Neural crest cell (in vitro differentiated cells): Measurements from ENCODE around the gene PSMD14. TPM values are rescaled to one million over a fixed set of nuclear protein-coding genes. Genes with fewer than 3 reads are reported as not detected.
"Not testable (repeated sequence)": the region's sequence is repeated elsewhere in the genome, so short reads cannot be mapped to it uniquely, and the experiment has no call there.

ENCODE experiments used
- DNase-seq: peaks from one replicate; pipeline ENCODE4 v3.0.0; 2021; ENCODE audit warnings: low read depth, mixed read lengths, low spot score
- H3K27ac Mint-ChIP-seq: one replicate; pipeline ENCODE4 v1.8.0; 2021; ENCODE audit warnings: mild to moderate bottlenecking, mixed read lengths; ENCODE audit not compliant: unreplicated experiment
- H3K27me3 Mint-ChIP-seq: 2 replicates; pipeline ENCODE4 v1.8.0; 2021; ENCODE audit warnings: low read depth, mild to moderate bottlenecking, mixed read lengths
- H3K36me3 Mint-ChIP-seq: 2 replicates; pipeline ENCODE4 v1.8.0; 2021; ENCODE audit warnings: low read depth, mild to moderate bottlenecking, mixed read lengths
- H3K4me1 Mint-ChIP-seq: 2 replicates; pipeline ENCODE4 v1.8.0; 2021; ENCODE audit warnings: mixed read lengths
- H3K4me3 Mint-ChIP-seq: one replicate; pipeline ENCODE4 v1.8.0; 2021; ENCODE audit warnings: mild to moderate bottlenecking, mixed read lengths
- H3K9me3 Mint-ChIP-seq: 2 replicates; pipeline ENCODE4 v1.8.0; 2021; ENCODE audit warnings: mixed read lengths
- CTCF ChIP-seq: fragments of 200-600 bp; sonication (generic); conservative IDR thresholded peaks from 2 replicates; pipeline ENCODE4 v1.5.0; 2021; ENCODE audit warnings: antibody characterized with exemption, mild to moderate bottlenecking
- long read RNA-seq: library from polyadenylated mRNA; unstranded; transcript quantifications from one replicate; pipeline ENCODE4 v2.0.0, GENCODE V29; 2020
- total RNA-seq: library from RNA; stranded (reverse); gene quantifications from 2 replicates; pipeline ENCODE4 v1.2.1, GENCODE V29; 2021

The PSMD14 gene
- total RNA-seq = 82.0 and 82.4 TPM in 2 replicates
- long read RNA-seq, transcript PSMD14-201 (12 exons, 1,954 nt) = major isoform, 438 of 466 reads
- long read RNA-seq, partial matches to known transcripts = 12 of 466 reads
- long read RNA-seq, other reads (novel, unspliced or antisense) = 16 of 466 reads

DNA sequence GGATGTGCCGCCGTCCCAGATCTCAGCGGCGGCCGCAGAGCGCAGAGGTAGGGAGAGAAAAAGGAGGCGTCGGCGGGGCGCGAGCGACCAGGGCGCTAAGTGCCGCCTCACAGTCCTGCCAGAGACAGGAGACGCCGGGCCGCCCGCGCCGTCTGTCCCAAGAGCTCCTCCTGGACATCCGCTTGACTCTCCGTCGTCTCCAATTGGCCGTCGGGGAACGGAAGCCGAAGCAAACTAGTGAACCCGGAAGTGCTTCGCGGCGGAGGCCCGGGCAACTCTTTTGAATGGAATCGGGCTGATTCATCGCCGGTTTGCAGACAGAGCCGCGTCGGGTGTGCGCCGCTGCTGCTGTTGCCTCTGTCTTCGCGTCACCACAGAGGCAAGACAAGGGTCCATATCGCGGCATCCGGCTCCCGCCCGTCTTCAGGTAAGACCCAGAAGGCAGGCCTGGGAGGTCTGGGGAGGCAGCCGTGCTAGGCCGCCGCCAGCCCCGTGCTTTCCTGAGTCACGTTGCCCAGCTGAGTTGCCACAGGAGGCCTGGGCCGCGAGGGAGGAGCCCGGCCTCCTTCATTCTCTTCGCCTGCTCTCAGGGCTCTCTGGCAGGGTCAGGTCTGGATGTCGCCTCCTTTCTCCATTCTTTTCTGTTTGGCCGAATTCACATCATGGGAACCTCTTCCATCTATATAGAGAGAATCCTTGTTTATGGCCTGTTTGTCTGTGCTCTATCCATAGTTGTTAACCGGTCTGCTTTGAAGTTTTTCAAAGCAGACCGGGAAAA lies at the start of gene PSMD14:
TSS of gene PSMD14 (plus strand) at position 248 of the 778 bp plus-strand sequence. CDS start 10,401 bp downstream, outside the sequence.
- no peak for TF ChIP-seq CTCF
- H3K4me1 Mint-ChIP-seq = peaks cover 37% of the 10 kb centered on the region
- DNase-seq = peak; percentile 78
- peaks cover 18% of the 10 kb centered on the region for H3K36me3 Mint-ChIP-seq
- H3K4me3 Mint-ChIP-seq = peak within 1 kb of the TSS; percentile 100
- H3K27me3 Mint-ChIP-seq = no peaks in the 10 kb centered on the region
- H3K27ac Mint-ChIP-seq = peak within 1 kb of the TSS; percentile 99
- peaks cover 14% of the 10 kb centered on the region for H3K9me3 Mint-ChIP-seq

DNA sequence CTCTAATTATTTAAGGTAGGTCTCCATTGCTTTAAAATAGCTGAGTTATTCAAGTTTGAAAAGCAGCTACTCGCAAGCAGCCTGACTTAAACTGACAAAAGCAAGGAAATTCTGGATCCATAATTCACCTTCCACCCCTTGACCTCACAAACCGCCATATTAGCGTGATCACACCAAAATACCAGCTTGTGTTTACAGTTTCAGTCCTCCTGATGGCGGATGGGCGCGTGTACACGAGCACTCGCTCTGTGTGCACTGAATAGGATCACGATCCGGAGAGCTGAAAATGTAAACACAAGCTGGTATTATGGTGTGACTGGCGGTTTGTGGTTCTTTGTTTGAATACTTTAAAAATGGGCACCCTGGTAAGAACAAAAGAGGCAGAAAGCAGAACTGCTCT lies 42.4 kb upstream of the PSMD14 start:
- Mint-ChIP-seq H3K4me3 (no peak overlapping the region), H3K4me1 (no peaks in the 10 kb centered on the region), H3K27me3 (no peaks in the 10 kb centered on the region), H3K9me3 (peaks cover 2% of the 10 kb centered on the region), H3K36me3 (no peaks in the 10 kb centered on the region), H3K27ac (peak overlapping the region; percentile 50)
- DNase-seq = no peak
- no peak for TF ChIP-seq CTCF

DNA sequence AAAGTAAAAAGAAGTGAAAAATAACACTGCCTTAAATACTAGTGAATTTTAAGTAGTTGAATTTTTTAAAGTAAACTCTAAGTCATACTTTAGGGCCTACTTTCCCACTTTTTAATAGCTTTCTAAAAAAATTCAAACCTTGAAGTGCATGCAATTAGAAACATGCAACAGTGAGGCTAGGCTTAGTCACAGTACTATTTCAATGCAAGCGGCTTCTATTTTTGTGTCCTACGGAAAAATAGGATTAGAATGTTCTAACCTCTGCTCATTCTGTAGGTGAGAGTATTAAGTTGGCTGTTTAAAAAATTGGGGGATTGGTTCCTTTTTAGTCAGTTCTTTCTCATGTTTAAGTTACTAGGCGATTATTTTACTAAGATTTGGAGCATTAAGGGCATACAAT lies 39.1 kb upstream of the PSMD14 start:
- no peak overlapping the region for H3K4me3 Mint-ChIP-seq
- no peak overlapping the region for H3K27ac Mint-ChIP-seq
- H3K9me3 Mint-ChIP-seq = peaks cover 2% of the 10 kb centered on the region
- no peaks in the 10 kb centered on the region for H3K36me3 Mint-ChIP-seq
- no peaks in the 10 kb centered on the region for H3K4me1 Mint-ChIP-seq
- no peak for TF ChIP-seq CTCF
- H3K27me3 Mint-ChIP-seq = no peaks in the 10 kb centered on the region
- DNase-seq = no peak

DNA sequence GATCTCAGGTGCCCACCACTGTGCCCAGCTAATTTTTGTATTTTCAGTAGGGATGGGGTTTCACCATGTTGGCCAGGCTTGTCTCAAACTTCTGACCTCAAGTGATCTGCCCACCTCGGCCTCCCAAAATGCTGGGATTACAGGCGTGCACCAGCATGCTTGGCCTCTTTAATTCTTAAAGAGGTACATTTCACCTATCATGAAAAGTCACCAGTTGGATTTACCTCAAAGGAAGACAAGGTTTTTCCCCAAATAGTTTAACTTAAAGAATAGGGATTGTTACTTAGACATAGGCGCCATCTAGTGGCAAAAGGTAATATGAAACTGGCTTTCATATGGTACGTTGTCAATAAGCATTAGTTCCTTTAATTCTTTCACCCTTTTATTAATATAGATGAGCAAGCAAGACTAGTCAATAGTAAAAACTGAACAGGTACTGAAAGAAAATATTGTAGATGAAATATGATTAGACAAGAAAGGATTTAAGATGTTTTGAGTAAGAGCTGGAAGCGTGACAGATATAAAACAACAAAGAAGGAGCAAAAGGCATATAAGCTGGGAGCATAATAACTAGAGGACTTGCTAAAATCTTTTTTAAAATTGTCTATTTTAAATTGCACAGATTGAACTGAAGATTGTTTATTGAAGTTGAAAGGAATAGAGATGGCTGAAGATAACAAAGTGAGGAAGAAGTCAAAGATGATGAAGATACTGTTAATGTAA lies 35.0 kb upstream of the PSMD14 start:
- no peaks in the 10 kb centered on the region for H3K27me3 Mint-ChIP-seq
- no peaks in the 10 kb centered on the region for H3K4me1 Mint-ChIP-seq
- H3K9me3 Mint-ChIP-seq = no peaks in the 10 kb centered on the region
- H3K36me3 Mint-ChIP-seq = no peaks in the 10 kb centered on the region
- H3K27ac Mint-ChIP-seq = no peak overlapping the region
- peak; percentile 85 for TF ChIP-seq CTCF
- peak; percentile 31 for DNase-seq
- H3K4me3 Mint-ChIP-seq = no peak overlapping the region

DNA sequence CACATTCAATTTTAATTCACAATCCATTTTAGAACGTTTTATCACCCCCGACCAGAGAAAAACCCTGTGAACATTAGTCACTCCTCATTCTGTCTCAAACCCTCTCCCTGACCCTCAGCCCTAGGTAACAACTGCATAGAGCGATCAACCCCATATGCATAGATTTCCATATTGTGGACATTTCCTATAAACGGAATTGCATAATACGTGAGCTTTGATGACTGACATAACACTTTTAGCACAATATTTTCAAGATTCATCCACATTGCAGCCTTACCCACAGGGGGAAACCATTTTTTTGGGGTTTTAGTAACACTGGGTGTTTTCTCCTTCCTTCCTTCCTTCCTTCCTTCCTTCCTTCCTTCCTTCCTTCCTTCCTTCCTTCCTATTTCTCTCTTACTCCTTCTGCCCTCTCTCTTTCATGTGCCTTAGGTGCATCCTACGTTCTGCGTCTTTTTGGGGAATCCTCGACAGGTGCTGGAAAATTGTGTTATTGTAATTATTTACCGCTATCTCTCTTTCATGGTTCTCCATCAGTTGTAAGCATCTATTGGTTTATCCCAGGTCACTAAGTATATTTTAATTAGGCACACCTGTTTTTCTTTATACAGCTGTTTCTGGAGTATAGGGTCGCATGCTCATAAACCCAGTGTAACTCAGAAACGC lies 29.5 kb upstream of the PSMD14 start:
- not testable (repeated sequence) for H3K36me3 Mint-ChIP-seq, H3K4me1 Mint-ChIP-seq, DNase-seq, H3K9me3 Mint-ChIP-seq, H3K27ac Mint-ChIP-seq, H3K4me3 Mint-ChIP-seq, H3K27me3 Mint-ChIP-seq

DNA sequence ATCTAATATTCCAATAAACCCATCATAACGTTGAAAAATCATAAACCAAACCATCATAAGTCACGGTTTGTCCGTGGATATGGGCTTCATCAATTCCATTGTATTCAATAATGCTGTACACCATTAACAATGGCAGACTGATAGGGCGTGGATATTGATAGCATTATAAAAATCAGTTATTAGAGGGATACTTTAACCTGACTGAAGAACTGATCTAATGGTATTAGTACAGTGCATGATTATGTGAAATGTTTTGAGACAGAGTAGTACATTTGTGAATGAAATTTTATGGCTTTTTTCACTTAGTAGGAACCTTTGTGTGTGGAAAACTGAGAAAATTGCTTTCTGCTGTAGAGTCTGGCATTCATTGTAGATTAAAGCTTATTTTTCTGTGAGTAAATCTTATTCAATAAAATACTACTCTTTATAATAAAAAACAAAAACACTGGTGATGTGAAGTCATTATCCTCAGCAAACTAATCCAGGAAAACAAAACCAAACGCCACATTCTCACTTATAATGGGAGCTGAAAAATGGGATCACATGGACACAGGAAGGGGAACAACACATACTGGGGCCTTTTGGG lies 28.9 kb upstream of the PSMD14 start:
- not testable (repeated sequence) for H3K27ac Mint-ChIP-seq, H3K4me1 Mint-ChIP-seq, H3K36me3 Mint-ChIP-seq, DNase-seq, H3K4me3 Mint-ChIP-seq, H3K9me3 Mint-ChIP-seq, H3K27me3 Mint-ChIP-seq
